Right lobe of liver (tissue), 4 donors: ENCODE measurements around the gene PIP4K2B.

ENCODE experiments used
- CTCF ChIP-seq, 4 donors: fragments of 200-600 bp in 3 of 4; fragments of 450-650 bp in 1 of 4; IDR thresholded peaks; one replicate each; pipeline versions ENCODE4 v1.5.1 to v1.8.0; 2016 to 2022; ENCODE audit warnings: antibody characterized with exemption in 4 of 4, mild to moderate bottlenecking in 2 of 4
- POLR2A ChIP-seq: fragments of 450-650 bp; IDR thresholded peaks from one replicate; pipeline ENCODE4 v1.6.1; 2017; ENCODE audit warnings: antibody characterized with exemption, mild to moderate bottlenecking
- donor health status: DM: no; HTN: no; CAD: no.
- donor health status: DM: no; HTN: no; CAD: no.
- donor health status: DM: no; HTN: yes; CAD: no.

GRCh38 chr17:38786372-38786771 lies 13.0 kb downstream of the PIP4K2B start:
- TF ChIP-seq CTCF (IDR thresholded peaks at IDR 0.05), result no peak
- no peak for TF ChIP-seq POLR2A
